H9 (cell line): Measurements from ENCODE around the gene USP44. TPM values are rescaled to one million over a fixed set of nuclear protein-coding genes. Genes with fewer than 3 reads are reported as not detected.

Experiments used
- DNase-seq: peaks from one replicate; pipeline ENCODE4 v3.0.0-alpha.2; 2017
- H2AFZ ChIP-seq: one replicate; pipeline ENCODE4 v1.6.1; 2013; ENCODE audit warnings: mild to moderate bottlenecking, low read length, control low read depth, moderate library complexity
- H2AK5ac ChIP-seq: 2 replicates; pipeline ENCODE4 v1.6.1; 2013; ENCODE audit warnings: low read length, control low read depth, mixed read lengths; ENCODE audit not compliant: insufficient read length
- H2BK120ac ChIP-seq: one replicate; pipeline ENCODE4 v1.6.1; 2013; ENCODE audit warnings: low read depth, mild to moderate bottlenecking, low read length, control low read depth, inconsistent platforms; ENCODE audit not compliant: poor library complexity, severe bottlenecking
- H2BK12ac ChIP-seq: 2 replicates; pipeline ENCODE4 v1.6.1; 2013; ENCODE audit warnings: low read length, control low read depth, mixed read lengths, low read depth; ENCODE audit not compliant: insufficient read length
- H2BK15ac ChIP-seq: 2 replicates; pipeline ENCODE4 v1.6.1; 2013; ENCODE audit warnings: low read depth, low read length, control low read depth
- H2BK20ac ChIP-seq: one replicate; pipeline ENCODE4 v1.6.1; 2013; ENCODE audit warnings: low read depth, mild to moderate bottlenecking, low read length, control low read depth, inconsistent platforms; ENCODE audit not compliant: poor library complexity, severe bottlenecking
- H2BK5ac ChIP-seq: 2 replicates; pipeline ENCODE4 v1.6.1; 2013; ENCODE audit warnings: low read length, control low read depth, mixed read lengths; ENCODE audit not compliant: insufficient read length
- H3K14ac ChIP-seq: 2 replicates; pipeline ENCODE4 v1.6.1; 2013; ENCODE audit warnings: low read length, control low read depth; ENCODE audit not compliant: insufficient read depth
- H3K18ac ChIP-seq: 2 replicates; pipeline ENCODE4 v1.6.1; 2013; ENCODE audit warnings: low read depth, mild to moderate bottlenecking, mixed read lengths, low read length, control low read depth; ENCODE audit not compliant: insufficient read length
- H3K23ac ChIP-seq: 2 replicates; pipeline ENCODE4 v1.6.1; 2013; ENCODE audit warnings: low read length, control low read depth, mixed read lengths, low read depth; ENCODE audit not compliant: insufficient read length
- H3K23me2 ChIP-seq: 2 replicates; pipeline ENCODE4 v1.6.1; 2013; ENCODE audit warnings: low read depth, mild to moderate bottlenecking, mixed read lengths, low read length, control low read depth; ENCODE audit not compliant: insufficient read length, poor library complexity, severe bottlenecking
- H3K27ac ChIP-seq: 2 replicates; pipeline ENCODE4 v1.5.1; 2013; ENCODE audit warnings: low read length, control low read depth, mixed read lengths, low read depth; ENCODE audit not compliant: insufficient read length
- H3K27me3 ChIP-seq: 2 replicates; pipeline ENCODE4 v1.6.1; 2013; ENCODE audit warnings: low read length, control low read depth, inconsistent platforms; ENCODE audit not compliant: insufficient read depth
- H3K4ac ChIP-seq: 2 replicates; pipeline ENCODE4 v1.6.1; 2013; ENCODE audit warnings: low read depth, mild to moderate bottlenecking, control low read depth, inconsistent platforms, low read length, moderate library complexity
- H3K4me1 ChIP-seq: 2 replicates; pipeline ENCODE4 v1.6.1; 2013; ENCODE audit warnings: low read length, control low read depth, inconsistent platforms; ENCODE audit not compliant: insufficient read depth
- H3K4me2 ChIP-seq: 2 replicates; pipeline ENCODE4 v1.6.1; 2013; ENCODE audit warnings: low read length, control low read depth, mixed read lengths; ENCODE audit not compliant: insufficient read length, insufficient read depth
- H3K56ac ChIP-seq: 2 replicates; pipeline ENCODE4 v1.6.1; 2013; ENCODE audit warnings: low read depth, mild to moderate bottlenecking, mixed read lengths, low read length, control low read depth; ENCODE audit not compliant: insufficient read length
- H3K79me1 ChIP-seq: 2 replicates; pipeline ENCODE4 v1.6.1; 2013; ENCODE audit warnings: low read depth, mild to moderate bottlenecking, moderate library complexity, low read length, control low read depth, inconsistent platforms; ENCODE audit not compliant: insufficient read depth, poor library complexity, severe bottlenecking
- H3K79me2 ChIP-seq: 2 replicates; pipeline ENCODE4 v1.6.1; 2013; ENCODE audit warnings: low read length, control low read depth, inconsistent platforms; ENCODE audit not compliant: insufficient read depth
- H3K9ac ChIP-seq: 2 replicates; pipeline ENCODE4 v1.6.1; 2013; ENCODE audit warnings: low read length, control low read depth, mixed read lengths; ENCODE audit not compliant: insufficient read length; ENCODE audit errors: extremely low read depth
- H3K9me3 ChIP-seq: one replicate; pipeline ENCODE4 v1.6.1; 2013; ENCODE audit warnings: low read depth, low read length, inconsistent platforms; ENCODE audit not compliant: control insufficient read depth
- H3T11ph ChIP-seq: one replicate; pipeline ENCODE4 v1.6.1; 2013; ENCODE audit warnings: mild to moderate bottlenecking, low read length, control low read depth, inconsistent platforms
- H4K20me1 ChIP-seq: one replicate; pipeline ENCODE4 v1.6.1; 2013; ENCODE audit not compliant: control insufficient read depth, insufficient read length, insufficient read depth
- H4K5ac ChIP-seq: 2 replicates; pipeline ENCODE4 v1.6.1; 2013; ENCODE audit warnings: low read depth, mild to moderate bottlenecking, mixed read lengths, low read length, control low read depth; ENCODE audit not compliant: insufficient read length
- H4K8ac ChIP-seq: replicated peaks from 2 replicates; pipeline ENCODE4 v1.6.1; 2013; ENCODE audit warnings: low read length, control low read depth, mixed read lengths, low read depth; ENCODE audit not compliant: insufficient read length
- H4K91ac ChIP-seq: 2 replicates; pipeline ENCODE4 v1.6.1; 2013; ENCODE audit warnings: low read depth, mild to moderate bottlenecking, moderate library complexity, mixed read lengths, low read length, control low read depth; ENCODE audit not compliant: insufficient read length
- H3K27ac Mint-ChIP-seq, 3 experiments: 2 replicates in 2 of 3; 3 replicates in 1 of 3; pipeline ENCODE4 v1.8.0; 2020 to 2021; ENCODE audit warnings: mixed read lengths in 3 of 3, mild to moderate bottlenecking in 1 of 3, moderate library complexity in 1 of 3
- H3K27me3 Mint-ChIP-seq: 2 replicates; pipeline ENCODE4 v1.8.0; 2021; ENCODE audit warnings: low read depth, mild to moderate bottlenecking, moderate library complexity, mixed read lengths
- H3K36me3 Mint-ChIP-seq, 3 experiments: 2 replicates in 2 of 3; 3 replicates in 1 of 3; pipeline ENCODE4 v1.8.0; 2020 to 2021; ENCODE audit warnings: low read depth in 3 of 3, mixed read lengths in 3 of 3; ENCODE audit not compliant: insufficient read depth in 1 of 3
- H3K4me1 Mint-ChIP-seq, 2 experiments: 2 replicates each; pipeline ENCODE4 v1.8.0; 2020; ENCODE audit warnings: mixed read lengths in 2 of 2
- H3K4me3 Mint-ChIP-seq, 2 experiments: 2 replicates in 1 of 2; 3 replicates in 1 of 2; pipeline ENCODE4 v1.8.0; 2020 to 2021; ENCODE audit warnings: mild to moderate bottlenecking in 2 of 2, mixed read lengths in 2 of 2, moderate library complexity in 1 of 2
- H3K9me3 Mint-ChIP-seq, 2 experiments: 2 replicates in 1 of 2; 3 replicates in 1 of 2; pipeline ENCODE4 v1.8.0; 2020; ENCODE audit warnings: mild to moderate bottlenecking in 2 of 2, mixed read lengths in 2 of 2, moderate library complexity in 1 of 2
- CTCF ChIP-seq: fragments of 200-600 bp; sonication (generic); conservative IDR thresholded peaks from 3 replicates; pipeline ENCODE4 v1.8.0; 2021; ENCODE audit warnings: antibody characterized with exemption, mild to moderate bottlenecking
- WGBS: extraction: QIAGEN DNeasy Blood & Tissue Kit; methylation state at CpG from one replicate; pipeline ENCODE4 v1.1.7; 2013; ENCODE audit warnings: missing lambda C conversion rate, low lambda C conversion rate, mixed read lengths; ENCODE audit not compliant: insufficient read length; ENCODE audit errors: extremely low coverage; 5-methylcytosine and 5-hydroxymethylcytosine counted together
- total RNA-seq: library from RNA; stranded (reverse); gene quantifications from 2 replicates; pipeline ENCODE4 v1.2.1, GENCODE V29; 2021

Gene USP44
- total RNA-seq, 1 experiment from 2014 or later = 185 TPM

DNA sequence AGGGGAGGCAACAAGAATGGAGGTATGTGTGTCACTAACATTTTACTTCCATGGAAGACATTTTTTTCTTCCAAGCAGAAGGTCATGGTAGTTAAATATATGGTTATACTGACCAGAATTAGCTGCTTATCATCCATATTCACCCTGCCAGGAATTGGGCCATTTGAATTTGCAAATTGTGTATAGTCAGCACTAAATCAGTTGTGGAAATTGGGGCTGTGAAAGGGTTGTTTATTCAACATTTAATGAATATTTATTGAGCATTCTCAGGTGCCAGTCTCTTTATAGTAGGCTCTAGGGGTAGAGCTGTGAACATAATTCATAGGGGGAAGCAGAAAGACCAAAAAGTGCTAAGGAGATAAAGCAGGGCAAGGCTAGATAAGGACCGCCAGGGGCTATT lies 39.3 kb downstream of the USP44 start:
- Histone ChIP-seq H3K27me3 (no peaks in the 10 kb centered on the region; the same call in 1 of the 2 replicates), H3K23me2 (no peaks in the 10 kb centered on the region), H3K23ac (no peak overlapping the region), H3T11ph (no peak overlapping the region), H2BK5ac (no peak overlapping the region), H2BK12ac (no peak overlapping the region), H4K91ac (no peak overlapping the region), H2BK120ac (no peak overlapping the region), H3K27ac (no peak overlapping the region), H3K18ac (no peak overlapping the region), H2AFZ (no peak overlapping the region), H2AK5ac (no peak overlapping the region), H3K56ac (no peak overlapping the region), H3K4me1 (no peaks in the 10 kb centered on the region), H4K20me1 (no peaks in the 10 kb centered on the region), H3K79me2 (no peaks in the 10 kb centered on the region), H4K5ac (no peak overlapping the region), H3K4ac (no peak overlapping the region), H4K8ac (no peak overlapping the region), H3K79me1 (no peaks in the 10 kb centered on the region), H3K9ac (no peak overlapping the region), H3K4me2 (no peak overlapping the region), H3K9me3 (no peaks in the 10 kb centered on the region), H2BK20ac (no peak overlapping the region), H2BK15ac (no peak overlapping the region), H3K14ac (no peak overlapping the region)
- Mint-ChIP-seq H3K27me3 (no peaks in the 10 kb centered on the region), H3K4me3 (no peak overlapping the region), H3K27ac (no peak overlapping the region; a peak in 1 of 7 replicates), H3K9me3 (no peaks in the 10 kb centered on the region), H3K36me3 (peaks cover 27 to 89% (median 70%) of the 10 kb centered on the region in 3 experiments; a peak in 6 of 7 replicates), H3K4me1 (no peaks in the 10 kb centered on the region)
- no CpG with 5 or more reads among the region's 1 CpG for WGBS
- no peak for TF ChIP-seq CTCF
- no peak for DNase-seq
